Inflammatory macrophage treated with lipopolysaccharide for 1 hour (primary cell): ENCODE measurements around the gene ATP6V1E1.

ENCODE experiments used
- DNase-seq, 2 donors: peaks; one replicate each; pipeline ENCODE4 v3.0.0-alpha.2; 2020 to 2022

Gene ATP6V1E1

DNA sequence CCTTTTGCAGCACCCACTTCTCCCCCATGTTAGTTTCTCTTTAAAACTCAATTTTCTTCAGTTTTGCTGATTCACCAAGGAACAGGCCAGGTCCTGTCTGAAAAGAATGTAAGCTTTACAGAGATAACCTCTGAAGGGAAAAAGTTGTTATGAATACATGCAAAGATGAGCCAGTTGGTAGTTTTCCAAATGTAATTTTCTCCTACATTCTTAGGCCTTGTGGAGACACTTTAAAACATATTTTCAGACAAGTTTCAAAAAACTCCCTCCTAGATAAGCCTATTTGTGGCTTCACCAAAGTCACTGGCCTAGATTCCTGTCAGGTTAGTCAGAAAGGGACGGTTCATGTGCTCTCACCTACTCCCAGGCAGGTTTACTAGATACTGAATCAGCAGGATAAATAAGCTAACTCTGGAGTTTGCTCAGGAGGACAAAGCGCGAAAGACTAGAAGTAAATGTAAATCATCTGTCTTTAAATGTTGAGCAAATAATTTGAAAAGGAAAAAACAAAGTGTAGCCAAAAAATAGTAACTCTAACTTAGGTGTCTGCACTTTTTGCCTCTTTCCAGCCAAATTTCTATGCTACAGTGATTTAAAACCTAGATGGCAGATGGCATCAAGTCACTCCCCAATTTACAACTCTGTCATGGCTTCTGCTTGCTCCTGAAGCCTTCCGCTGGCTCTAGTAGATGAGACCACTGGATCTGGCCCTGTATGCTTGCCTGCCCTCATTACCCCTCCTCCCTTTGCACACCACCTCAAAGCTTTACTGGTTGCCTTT is 4.9 kb upstream of the ATP6V1E1 start:
- DNase-seq, result no peak

DNA sequence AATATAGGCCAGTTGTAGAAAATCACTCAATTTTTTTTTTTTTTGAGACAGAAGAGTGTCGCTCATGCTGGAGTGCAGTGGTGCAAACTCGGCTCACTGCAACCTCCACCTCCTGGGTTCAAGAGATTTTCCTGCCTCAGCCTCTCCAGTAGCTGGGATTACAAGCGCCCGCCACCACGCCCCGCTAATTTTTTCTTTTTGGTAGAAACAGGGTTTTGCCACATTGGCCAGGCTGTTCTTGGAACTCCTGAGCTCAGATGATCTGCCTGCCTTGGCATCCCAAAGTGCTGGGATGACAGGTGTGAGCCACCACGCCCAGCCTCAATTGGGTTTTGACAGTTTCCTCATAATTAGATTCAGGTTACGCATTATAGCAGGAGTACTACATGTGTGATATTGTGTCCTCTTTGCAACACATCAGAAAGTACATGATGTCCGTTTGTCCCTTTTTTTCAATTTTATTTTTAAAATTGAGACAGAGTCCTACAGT is 2.6 kb upstream of the ATP6V1E1 start:
- no peak for DNase-seq

DNA sequence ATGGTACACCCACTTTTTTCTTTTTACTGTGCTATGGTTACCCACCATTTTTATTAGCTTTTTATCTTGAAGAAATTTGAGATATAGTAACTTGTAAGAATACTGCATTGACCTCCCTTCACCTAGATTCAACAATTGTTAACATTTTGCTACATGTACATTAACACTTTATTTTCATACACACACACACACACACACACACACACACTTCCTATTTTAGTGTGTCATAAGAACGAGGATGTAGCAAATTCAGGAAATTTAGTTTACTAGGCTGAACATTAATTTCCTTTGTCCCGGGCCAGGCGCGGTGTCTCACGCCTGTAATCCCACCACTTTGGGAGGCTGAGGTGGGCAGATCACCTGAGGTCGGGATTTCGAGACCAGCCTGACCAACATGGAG is 1.1 kb upstream of the ATP6V1E1 start:
- DNase-seq, result peak; percentile 61 to 84

DNA sequence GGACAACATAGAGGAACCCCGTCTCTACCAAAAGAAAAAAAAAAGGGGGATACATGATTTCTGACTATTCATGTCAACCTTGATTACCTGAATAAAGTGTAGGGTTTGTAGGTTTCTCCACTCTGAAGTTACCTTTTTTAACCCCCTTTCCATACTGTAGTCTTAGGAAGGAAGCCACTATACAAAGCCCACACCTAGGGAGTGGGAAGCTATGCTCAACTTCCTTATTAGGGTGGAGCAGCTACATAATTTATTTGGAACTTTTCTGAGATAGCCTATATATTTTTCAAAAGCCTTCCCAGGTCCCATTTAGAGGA is 582 bp upstream of the ATP6V1E1 start:
- DNase-seq, result no peak

DNA sequence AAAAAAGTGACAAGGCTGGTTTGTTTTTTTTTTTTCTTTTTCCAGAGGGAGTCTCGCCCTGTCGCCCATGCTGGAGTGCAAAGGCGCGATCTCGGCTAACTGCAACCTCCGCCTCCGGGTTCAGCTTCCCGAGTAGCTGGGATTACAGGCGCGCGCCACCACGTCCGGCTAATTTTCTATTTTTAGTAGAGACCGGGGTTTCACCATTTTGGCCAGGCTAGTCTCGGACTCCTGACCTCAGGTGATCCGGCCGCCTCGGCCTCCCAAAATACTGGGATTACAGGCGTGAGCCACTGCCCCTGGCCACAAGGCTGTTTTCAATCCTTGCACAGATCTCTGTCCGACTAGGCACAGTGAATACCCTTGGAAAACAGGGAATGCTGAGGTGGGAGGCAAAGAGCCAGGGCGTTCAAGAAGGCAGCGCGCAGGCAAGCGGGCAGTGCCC is 566 bp downstream of the ATP6V1E1 start:
- peak; percentile 18 for DNase-seq

DNA sequence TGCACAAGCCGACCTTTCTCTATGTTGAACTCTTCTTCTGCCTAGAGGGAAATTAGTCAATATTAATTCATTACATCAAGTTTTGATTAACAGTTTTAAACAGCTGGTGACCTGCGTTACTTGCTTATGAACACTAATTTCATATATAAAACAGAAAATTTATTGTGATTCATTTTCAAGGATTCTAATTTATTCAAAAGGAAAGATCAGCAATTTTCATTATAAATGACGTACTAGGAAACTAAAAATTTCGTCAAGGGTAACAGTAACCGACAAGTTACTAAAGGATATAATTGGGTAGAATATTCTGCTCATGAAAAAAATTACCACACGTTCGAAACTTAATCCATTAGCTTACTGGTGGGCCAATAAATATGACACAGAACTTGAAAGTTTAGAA is 15.3 kb downstream of the ATP6V1E1 start:
- no peak for DNase-seq

DNA sequence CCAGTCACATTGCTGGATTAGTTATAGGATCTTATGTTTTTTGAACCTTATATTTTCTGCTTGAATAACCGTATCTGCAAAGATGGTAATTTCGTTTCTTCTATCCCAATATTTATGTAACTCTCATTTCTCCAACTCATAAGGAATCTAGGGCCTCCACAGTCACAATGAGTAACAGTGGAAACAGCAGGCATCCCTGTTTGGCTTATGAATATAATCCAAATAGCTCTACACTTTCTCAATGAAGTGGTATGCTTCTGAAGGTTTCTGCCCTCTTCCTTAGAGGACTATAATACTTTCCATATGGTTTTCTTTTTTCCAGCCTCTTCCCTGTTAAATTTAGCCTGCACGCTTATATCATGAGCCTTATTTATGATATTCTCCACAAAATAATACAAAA is 16.5 kb downstream of the ATP6V1E1 start:
- no peak for DNase-seq

DNA sequence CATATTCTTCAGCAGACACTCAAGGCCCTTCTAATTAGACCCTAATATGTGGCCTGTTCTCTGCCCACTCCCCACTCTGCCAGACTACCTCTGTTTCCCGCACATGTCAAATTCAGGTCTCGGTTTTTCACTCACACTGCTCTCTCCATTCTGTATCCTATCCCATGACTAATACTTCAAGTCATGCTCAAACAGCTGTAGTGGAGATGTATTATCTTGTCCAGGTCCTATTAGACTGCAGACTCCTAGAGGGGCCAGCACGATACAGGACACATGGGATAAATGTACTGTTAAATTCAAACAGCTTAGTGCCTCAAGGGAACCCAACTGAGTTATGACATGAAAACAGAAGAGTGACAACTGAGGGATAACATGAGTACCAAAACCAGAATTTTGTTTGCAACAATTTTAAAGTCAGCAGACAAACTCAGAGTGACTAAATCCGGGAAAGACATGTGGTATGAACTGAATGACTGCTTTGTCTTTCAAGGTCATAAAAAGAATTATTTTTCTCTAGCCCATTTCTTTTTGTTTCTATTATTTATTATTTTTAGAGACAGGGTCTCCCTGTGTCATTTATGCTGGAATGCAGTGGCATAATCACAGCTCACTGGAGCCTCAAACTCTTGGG is 20.5 kb downstream of the ATP6V1E1 start:
- no peak for DNase-seq

DNA sequence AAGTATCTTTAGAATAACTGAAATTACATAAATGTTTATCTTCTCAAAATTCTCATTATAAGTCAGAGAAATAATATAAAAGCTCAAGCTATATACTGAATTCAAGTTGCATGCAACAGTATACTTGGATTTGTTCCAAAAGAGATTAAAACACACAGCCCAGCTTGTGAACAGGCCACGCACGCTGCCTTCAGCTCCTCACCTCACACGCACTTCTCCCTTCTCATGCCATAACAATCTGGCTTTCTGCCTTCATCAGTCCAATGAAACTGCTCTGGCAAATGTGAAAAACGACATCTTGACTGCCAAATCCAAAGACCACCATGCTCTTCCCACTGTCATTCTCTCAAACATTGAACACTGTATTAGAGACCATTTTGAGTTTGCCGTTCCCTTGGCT is 22.1 kb downstream of the ATP6V1E1 start:
- DNase-seq, result no peak

DNA sequence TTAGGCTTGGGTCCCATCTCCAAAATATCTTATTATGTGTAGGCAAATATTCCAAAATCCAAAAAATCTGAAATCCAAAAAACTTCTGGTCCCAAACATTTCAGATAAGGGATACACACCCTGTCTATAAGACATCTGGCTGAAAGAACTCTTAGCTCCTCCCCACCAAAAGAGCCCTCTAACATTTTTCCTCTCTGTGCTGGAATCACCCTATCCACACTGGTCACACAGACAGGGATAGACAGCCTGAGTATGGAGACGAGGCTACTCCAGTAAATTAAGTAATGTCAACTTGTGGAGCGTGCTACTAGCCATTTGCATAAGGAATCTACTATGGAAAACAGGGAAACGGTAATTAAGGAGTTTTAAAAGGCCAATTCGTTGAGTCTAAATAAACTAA is 24.9 kb downstream of the ATP6V1E1 start:
- no peak for DNase-seq

DNA sequence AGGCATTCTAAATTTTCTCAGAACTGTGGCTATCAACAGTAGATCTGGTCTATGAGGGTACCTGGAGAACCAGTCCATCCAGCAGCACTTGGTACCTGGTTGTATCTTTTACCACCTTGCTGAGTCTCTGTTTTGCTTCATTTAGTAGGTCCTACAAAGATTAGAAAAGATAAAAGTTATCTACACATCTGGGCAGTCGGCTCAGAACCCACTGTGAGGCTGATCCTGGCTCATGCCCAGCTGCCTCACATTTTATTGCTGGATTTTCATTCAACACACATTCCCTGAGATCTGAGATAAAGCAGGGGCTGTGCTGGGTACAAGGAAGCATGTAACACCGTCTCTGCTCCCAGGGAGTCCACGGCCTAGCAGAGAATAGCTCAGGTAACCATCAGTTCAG is 27.5 kb downstream of the ATP6V1E1 start:
- DNase-seq, result no peak

DNA sequence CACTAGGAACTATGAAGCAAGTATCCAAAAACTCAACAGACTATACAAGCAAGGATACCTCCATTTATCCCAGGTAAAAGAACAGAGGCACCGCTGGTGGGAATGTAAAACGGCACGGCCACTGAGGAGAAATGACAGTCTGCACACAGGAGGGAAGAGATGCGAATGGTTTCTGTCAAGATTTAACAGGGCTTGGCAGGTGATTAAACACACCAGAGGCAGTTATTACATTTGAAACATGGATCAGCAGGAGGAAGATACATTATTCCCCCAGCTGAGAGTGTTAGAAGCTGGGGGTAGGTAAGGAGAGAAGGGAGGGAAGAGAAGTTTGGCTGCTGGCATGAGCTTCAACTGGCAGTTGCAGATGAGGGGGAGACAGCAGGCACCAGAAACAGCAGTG is 30.2 kb downstream of the ATP6V1E1 start:
- no peak for DNase-seq

DNA sequence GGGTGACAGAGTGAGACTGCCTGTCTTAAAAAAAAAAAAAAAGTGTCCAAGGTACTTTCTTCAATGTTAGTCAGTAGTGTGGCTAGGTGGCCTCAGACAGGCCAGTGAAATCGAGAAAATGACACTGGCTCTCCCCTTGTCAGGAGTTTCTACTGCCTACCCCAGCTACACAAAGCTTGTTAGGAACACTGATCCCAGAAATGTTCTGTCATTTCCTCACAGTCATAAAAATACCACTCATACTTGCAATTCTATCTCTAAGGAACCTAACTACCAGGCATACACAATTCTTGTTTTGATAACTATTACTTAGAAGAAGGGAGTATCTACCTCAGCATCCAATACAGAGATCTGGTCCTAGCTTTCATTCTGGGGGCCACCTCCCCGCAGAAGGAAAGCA is 31.3 kb downstream of the ATP6V1E1 start:
- DNase-seq, result no peak

DNA sequence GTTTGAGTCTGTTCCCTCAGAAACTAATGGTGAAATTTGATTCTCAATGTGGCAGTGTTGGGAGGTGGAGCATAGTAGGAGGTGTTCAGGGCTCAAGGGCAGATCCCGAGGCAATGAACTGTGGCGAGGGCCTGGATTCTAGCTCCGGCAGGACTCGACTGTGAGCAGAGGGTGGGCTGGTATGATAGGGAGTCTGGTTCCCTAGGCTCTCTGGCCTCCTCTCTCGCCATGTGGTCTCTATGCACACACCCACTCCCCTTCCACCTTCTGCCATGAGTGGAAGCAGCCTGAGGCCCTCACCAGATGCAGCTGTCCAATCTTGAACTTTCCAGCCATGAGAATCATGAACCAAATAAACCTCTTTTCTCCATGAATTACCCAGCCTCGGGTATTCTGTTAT is 32.3 kb downstream of the ATP6V1E1 start:
- no peak for DNase-seq

DNA sequence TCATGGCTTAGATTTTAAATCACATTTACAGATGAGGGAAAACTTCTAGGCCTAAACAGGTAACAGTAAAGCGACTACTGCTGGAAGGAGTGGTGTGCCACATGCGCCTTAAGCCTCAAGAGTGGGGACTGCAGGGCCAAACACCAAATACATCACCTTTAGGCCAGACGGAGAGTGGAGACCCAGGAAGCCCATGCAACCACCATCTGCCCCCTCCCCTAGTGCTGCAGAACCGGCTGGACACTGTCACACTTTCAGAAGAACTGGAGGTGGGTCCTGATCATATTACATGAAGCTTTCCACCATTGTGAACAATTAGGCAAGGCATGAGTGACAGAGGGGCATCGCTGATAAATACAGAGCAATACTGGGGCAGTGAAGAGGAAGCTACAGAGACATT is 36.3 kb downstream of the ATP6V1E1 start:
- no peak for DNase-seq

DNA sequence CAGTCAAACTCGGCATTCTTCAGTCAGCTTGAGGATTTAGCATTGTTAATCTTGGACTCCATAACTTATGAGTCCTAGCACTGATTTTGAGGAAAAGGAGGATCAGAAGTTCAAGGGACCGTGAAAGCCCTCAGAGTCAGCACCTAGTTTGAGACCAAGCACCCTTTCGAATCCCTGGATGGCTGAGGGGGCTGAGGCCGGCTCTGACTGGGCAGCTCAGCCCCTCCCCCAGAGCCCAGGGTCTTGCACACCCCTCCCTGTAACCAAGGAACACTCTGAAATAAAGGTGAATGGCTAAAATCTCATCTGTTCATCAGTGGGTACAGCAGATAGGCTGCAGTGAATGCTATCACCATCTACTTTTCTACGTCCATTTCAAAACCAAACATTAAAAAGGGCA is 38.0 kb downstream of the ATP6V1E1 start:
- no peak for DNase-seq

DNA sequence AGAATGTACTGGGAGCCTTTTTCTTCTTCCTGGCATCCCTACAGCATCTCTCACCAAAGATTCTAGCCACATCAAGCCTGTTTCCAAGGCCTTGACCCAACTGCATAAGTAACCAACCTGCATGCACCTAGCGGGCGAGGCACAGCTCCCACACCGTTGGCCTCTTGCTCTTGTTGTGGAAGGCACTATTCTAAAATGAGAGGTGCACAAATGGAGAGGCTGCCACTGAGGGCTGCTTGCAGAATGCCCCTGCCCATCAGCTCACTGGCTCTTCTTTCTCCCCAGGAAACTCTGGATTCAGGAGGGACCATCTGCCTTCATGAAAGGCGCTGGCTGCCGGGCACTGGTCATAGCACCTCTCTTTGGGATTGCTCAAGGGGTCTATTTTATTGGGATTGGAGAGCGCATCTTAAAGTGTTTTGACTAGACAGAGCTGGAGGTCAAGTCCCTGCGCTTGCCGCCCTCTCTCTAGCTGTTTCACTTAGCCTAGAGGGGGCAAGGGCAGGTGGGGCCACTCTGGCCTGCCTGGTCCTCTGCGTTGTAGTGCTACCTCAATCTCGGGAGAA is 38.7 kb downstream of the ATP6V1E1 start:
- no peak for DNase-seq

DNA sequence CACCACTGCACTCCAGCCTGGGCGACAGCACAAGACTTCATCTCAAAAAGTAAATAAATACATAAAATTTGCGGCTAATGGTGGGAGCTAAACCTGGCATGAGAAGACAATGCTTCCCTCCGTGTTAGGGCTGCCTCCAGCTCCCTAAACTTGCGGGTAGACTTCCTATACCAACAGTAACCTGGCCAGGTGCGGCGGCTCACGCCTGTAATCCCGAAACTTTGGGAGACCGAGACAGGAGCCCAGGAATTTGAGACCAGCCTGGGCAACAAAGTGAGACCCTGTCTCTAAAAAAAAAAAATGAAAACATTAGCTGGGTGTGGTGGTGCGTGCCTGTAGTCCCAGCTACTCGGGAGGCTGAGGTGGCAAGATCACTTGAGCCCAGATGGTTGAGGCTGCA is 39.9 kb downstream of the ATP6V1E1 start:
- no peak for DNase-seq

DNA sequence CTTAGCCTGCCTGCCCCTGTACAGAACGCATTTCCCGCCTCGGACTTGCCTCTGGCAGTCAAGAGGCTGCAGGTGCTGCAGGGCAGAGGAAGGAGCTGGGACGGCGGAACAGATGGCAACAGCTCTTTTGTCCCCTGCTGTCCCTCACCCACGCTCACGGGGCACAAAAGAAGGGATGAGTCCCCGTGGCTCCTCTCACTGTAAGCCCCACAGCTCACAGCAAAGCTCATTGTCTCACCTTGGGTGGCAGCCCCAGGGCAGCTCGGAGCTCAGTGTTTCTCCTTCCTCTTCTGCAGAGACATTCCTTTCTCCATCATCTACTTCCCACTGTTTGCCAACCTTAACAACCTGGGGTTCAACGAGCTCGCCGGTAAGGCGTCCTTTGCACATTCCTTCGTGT is 40.9 kb downstream of the ATP6V1E1 start:
- no peak for DNase-seq

DNA sequence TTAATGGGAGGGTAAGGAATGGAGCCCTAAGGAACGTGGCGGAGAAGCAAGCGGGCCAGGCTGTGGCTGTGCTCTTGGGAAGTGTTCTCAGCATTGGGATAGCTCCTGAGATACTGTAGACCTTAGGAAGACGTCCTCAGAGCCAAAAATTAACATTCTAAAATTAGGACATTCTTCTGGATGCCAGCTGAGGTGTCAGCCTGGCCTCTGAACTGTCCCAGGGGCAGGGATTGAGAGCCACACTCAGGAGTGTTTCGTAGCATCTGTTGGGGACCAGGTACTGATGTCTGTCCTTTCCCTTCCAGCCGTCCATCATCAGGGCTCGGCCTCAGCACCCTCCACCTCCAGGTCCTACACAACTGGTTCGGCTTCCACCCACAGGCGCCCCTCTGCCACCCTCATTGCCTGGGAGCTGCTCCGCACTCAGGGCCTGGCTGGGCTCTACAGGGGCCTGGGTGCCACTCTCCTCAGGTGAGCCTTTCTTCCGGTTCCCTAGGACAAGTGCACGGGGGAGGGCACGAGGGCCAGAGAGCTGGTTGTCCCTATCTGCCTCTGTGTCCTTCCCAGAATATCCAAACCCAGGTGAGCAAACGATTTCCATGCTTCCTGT is 41.6 kb downstream of the ATP6V1E1 start:
- DNase-seq, result no peak

DNA sequence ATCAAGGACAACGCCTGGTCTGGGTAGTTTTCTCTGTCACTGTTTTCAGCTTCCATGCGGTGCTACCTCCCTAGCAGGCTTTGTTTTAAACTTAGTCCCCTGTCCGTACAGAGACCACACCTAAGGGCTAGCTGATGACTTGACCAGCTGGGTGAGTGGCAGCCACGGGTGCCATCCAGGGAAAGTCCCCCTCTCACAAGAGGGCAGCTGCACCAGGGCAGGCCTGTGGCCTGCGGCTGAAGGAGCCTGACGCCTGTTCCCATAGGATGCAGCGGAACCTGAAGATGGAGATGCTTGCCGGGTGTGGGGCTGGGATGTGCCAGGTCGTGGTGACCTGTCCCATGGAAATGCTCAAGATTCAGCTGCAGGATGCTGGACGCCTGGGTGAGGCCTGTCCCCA is 45.4 kb downstream of the ATP6V1E1 start:
- DNase-seq, result no peak

DNA sequence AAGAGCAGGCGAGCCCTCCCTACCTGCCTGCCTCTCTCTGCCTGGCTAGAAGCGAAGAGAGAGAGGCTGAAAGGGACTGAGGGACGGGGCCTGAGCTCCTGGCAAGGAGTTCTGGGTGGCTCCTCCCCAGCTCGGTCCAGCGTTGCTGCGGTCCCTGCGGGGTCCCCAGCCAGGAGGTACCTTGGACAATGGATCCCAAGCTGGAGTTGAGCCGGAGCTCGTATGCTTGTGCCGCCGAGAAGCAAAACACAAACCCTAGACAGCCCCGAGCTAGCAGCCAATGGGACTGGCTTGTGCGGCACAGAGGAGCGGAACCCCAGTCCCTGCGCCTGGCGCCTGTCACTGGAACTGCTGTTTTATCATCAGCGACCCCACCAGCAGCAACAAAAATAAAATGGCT is 46.9 kb downstream of the ATP6V1E1 start:
- DNase-seq, result no peak

DNA sequence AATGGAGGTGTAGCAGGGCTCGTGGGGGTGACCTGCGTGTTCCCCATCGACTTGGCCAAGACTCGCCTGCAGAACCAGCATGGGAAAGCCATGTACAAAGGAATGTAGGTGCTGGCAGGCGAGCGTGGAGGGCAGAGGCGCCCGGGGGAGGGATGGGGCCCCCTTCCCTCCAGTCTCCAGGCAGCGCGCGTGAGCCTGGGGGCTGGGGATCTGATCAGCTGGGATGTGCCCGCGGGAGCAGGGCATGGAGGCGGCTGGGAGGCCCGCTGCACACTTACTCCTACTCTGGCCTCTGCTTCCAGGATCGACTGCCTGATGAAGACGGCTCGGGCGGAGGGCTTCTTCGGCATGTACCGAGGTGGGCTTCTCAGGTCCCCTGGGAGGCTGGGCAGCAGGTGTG is 47.5 kb downstream of the ATP6V1E1 start:
- no peak for DNase-seq

DNA sequence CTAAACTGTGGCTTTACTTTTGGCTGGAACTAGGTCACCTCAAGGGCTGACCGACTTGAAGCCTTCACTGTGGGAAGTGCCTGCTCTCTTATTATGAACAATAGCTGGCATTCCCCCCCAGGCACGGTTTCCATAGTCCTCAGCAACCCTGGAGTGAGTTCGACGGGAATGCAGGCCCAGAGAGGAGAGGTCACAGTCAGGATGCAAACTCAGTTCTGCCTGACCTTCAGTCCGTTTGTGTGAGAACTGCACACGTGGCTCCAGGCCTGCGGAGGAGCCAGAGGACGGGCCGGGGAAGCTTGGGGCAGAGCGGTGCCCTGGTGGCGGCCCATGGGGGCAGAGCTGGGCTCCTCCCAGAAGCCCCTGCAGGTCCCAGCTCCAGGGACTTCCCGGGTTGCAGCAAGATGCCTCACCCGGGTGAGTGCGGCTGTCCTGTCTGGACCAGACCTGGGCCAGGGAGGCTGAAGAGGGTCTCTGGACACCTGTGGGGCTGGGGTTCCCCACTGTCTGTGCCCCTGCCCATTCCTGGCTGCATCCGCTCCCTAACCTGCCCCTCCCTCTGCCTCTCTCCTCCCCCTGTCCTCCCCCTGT is 48.0 kb downstream of the ATP6V1E1 start:
- DNase-seq, result no peak
